Hematopoietic multipotent progenitor cell treated with erythropoietin and hydrocortisone succinate and interleukin-3 and kit ligand, for 17 days (in vitro differentiated cells): ENCODE data around the gene DZANK1.
"Not testable (repeated sequence)": the region's sequence is repeated elsewhere in the genome, so short reads cannot be mapped to it uniquely, and the experiment has no call there.

Source experiments
- DNase-seq: peaks from one replicate; pipeline ENCODE4 v3.0.0-alpha.2; 2015; ENCODE audit warnings: low spot score

The DZANK1 gene

GRCh38 chr20:18436847-18437246, 30.0 kb downstream of the DZANK1 start:
- no peak for DNase-seq

- DNase-seq = no peak
Measured at GRCh38 chr20:18431206-18431605, 35.6 kb downstream of the DZANK1 start.

- DNase-seq = no peak
Measured at GRCh38 chr20:18430172-18430826, 36.5 kb downstream of the DZANK1 start.

- DNase-seq = no peak
Measured at GRCh38 chr20:18428490-18429173, 38.2 kb downstream of the DZANK1 start.

- no peak for DNase-seq
Measured at GRCh38 chr20:18427214-18427613, 39.6 kb downstream of the DZANK1 start.

GRCh38 chr20:18421608-18422007, 45.2 kb downstream of the DZANK1 start:
- no peak for DNase-seq

- DNase-seq = no peak
Measured at GRCh38 chr20:18416486-18416885, 50.3 kb downstream of the DZANK1 start.

- DNase-seq = no peak
Measured at GRCh38 chr20:18414140-18414539, 52.7 kb downstream of the DZANK1 start.

- DNase-seq = no peak
Measured at GRCh38 chr20:18412221-18412901, 54.5 kb downstream of the DZANK1 start.

- DNase-seq = no peak
Measured at GRCh38 chr20:18405826-18406225, 61.0 kb downstream of the DZANK1 start.

- no peak for DNase-seq
Measured at GRCh38 chr20:18404172-18404571, 62.7 kb downstream of the DZANK1 start.

GRCh38 chr20:18403269-18403668, 63.6 kb downstream of the DZANK1 start:
- no peak for DNase-seq

- DNase-seq = no peak
Measured at GRCh38 chr20:18401305-18401704, 65.5 kb downstream of the DZANK1 start.

- no peak for DNase-seq
Measured at GRCh38 chr20:18400460-18400859, 66.4 kb downstream of the DZANK1 start.

- not testable (repeated sequence) for DNase-seq
Measured at GRCh38 chr20:18398713-18399112, 68.1 kb downstream of the DZANK1 start.

- no peak for DNase-seq
Measured at GRCh38 chr20:18397030-18397429, 69.8 kb downstream of the DZANK1 start.

- no peak for DNase-seq
Measured at GRCh38 chr20:18395544-18395943, 71.3 kb downstream of the DZANK1 start.

- DNase-seq = no peak
Measured at GRCh38 chr20:18394363-18394762, 72.5 kb downstream of the DZANK1 start.

GRCh38 chr20:18391686-18392085, 75.1 kb downstream of the DZANK1 start:
- no peak for DNase-seq

- DNase-seq = no peak
Measured at GRCh38 chr20:18390201-18390600, 76.6 kb downstream of the DZANK1 start.

- no peak for DNase-seq
Measured at GRCh38 chr20:18388860-18389259, 78.0 kb downstream of the DZANK1 start.

GRCh38 chr20:18380908-18381529, 85.8 kb downstream of the DZANK1 start:
- no peak for DNase-seq
